KOPT-K1 (cell line): Measurements from ENCODE around the gene DLK1.

Source experiments
- H3K27ac ChIP-seq: fragments of 200-600 bp; sonication (generic); 2 replicates; pipeline ENCODE4 v1.5.1; 2016; ENCODE audit warnings: antibody characterized with exemption, mild to moderate bottlenecking, low read depth, low read length; ENCODE audit not compliant: poor library complexity, severe bottlenecking
- H3K36me3 ChIP-seq: fragments of 200-600 bp; sonication (generic); 2 replicates; pipeline ENCODE4 v1.5.1; 2017; ENCODE audit warnings: antibody characterized with exemption, mild to moderate bottlenecking, low read length, moderate library complexity; ENCODE audit not compliant: insufficient read depth
- H3K9me3 ChIP-seq: fragments of 200-600 bp; sonication (generic); 2 replicates; pipeline ENCODE4 v1.5.1; 2017; ENCODE audit warnings: antibody characterized with exemption, low read length, mild to moderate bottlenecking; ENCODE audit not compliant: insufficient read depth, poor library complexity, severe bottlenecking

Gene DLK1

DNA sequence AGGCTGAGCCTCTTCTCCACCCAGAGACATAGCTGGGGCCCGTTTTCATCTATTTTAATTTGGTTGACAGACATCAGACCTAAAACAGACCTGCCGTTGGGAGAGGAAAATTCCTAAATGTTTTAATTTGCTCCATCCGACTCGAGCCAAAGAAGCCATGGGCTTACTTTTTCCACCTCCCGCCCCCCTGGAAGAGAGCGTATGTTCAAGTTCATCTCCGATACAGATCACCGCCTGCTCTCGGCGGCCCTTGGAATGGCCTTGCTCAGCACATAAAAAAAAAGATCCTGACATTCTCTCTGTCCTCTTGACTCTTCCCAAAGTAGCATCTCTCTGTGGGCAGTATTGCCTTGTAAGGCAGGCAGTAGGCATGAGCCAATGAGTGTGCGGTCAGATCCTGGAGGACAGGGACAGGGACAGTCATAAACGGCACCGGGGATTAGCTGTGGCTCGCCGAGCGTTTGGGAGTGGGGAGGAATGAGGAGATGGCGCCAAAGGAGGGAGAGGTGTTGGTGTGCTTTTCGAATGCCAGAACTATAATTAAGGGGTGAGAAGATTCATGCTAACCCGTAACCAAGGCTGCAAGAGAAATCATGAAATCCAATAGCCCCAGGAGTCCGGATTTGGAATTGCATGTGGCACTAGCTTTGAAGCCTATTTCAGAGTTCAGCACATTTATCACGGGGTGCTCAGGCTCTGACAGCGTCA lies 51.3 kb downstream of the DLK1 start:
- H3K9me3 ChIP-seq, result no peaks in the 10 kb centered on the region
- H3K36me3 ChIP-seq, result no peaks in the 10 kb centered on the region
- no peak overlapping the region for H3K27ac ChIP-seq

DNA sequence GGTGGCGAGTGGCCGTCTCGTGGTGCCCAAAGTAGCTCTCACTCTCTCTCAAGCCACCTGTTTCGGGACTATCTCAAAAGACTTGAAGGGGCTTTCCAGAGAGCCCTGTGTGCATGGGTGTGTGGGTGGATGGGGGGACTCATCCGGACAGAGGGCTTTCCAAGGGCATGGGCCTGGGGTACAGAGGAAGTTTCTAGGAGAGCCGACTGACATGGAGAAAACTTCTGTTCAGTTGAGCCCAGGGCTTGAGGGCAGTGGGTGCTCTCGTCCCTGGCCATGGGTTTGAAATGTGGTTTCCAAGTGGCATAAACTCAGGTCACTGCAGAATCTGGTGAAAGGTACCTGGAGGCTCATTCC lies 51.8 kb downstream of the DLK1 start:
- no peaks in the 10 kb centered on the region for H3K9me3 ChIP-seq
- no peak overlapping the region for H3K27ac ChIP-seq
- no peaks in the 10 kb centered on the region for H3K36me3 ChIP-seq

DNA sequence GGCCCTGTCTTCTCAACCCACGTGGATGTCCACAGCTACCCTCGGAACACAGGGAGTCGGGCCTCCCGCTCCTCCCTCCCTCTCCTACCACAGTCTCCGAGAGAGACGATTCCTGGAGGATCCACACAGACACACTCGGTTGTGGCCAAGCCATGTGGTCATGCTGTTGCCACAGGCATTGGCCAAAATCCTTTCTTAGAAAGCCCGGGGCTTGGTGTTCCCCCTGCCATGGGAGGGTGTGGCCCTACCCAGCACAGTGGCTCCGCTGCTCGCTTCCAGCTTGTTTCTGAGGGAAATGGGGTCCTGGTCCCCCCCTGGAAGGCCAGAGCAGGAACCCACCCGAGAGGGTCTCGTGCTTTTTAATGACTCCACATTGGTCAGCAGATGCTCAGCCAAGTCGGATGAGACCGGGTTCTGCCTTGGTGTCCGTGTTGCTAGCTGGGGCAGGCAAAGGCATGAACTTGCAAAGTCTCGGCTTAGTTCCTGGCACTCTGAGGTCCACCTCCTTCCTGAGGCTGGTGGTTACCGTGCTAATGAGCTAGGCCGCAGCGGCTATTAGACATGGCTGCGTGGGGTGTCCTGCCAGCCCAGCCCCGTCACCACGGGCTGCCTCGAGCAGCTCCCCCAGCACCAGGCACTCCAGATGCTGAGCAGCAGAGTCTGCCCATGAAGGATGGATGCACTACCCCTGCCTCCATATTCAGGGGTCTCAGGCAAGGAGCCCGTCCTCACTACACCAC lies 52.4 kb downstream of the DLK1 start:
- Histone ChIP-seq H3K27ac (no peak overlapping the region), H3K36me3 (no peaks in the 10 kb centered on the region), H3K9me3 (no peaks in the 10 kb centered on the region)

DNA sequence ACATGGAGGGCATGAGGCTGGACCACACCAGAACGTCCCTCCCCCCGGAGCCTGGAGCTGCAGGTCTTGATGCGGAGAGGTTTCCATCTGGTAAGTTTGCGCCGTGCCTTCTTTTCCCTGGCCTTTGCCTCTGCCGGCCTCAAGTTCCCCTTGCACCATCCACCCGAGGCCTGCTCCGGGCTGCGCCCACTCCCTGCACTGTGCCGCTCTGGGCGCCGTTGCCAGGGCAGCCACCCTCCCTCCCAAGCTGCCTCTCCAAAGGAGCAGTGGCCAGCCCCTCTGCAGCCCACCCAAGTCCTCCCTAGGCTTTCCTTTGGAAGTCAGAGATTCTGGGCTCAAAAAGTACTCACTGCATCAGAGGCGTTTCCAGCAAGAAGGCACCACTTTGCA lies 53.0 kb downstream of the DLK1 start:
- Histone ChIP-seq H3K36me3 (no peaks in the 10 kb centered on the region), H3K27ac (no peak overlapping the region), H3K9me3 (no peaks in the 10 kb centered on the region)

DNA sequence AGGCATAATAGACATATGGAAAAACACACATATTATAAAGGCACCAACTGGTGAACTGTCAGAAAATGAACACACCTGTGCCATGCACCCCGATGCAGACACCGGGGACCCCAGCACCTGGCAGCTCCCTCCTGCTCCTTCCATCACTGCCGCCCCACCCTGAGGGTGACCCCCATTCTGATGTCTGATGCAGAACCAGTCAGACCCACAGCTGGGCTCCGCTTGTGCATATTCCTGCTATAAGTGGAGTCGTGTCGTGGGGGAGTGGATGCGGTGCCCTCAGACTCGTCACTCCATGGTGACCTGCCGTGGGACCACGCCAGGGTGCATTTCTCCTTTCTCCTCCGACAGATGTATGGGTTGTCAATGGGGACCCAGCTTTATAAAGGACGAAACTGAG lies 53.6 kb downstream of the DLK1 start:
- Histone ChIP-seq H3K27ac (no peak overlapping the region), H3K9me3 (no peaks in the 10 kb centered on the region), H3K36me3 (no peaks in the 10 kb centered on the region)

DNA sequence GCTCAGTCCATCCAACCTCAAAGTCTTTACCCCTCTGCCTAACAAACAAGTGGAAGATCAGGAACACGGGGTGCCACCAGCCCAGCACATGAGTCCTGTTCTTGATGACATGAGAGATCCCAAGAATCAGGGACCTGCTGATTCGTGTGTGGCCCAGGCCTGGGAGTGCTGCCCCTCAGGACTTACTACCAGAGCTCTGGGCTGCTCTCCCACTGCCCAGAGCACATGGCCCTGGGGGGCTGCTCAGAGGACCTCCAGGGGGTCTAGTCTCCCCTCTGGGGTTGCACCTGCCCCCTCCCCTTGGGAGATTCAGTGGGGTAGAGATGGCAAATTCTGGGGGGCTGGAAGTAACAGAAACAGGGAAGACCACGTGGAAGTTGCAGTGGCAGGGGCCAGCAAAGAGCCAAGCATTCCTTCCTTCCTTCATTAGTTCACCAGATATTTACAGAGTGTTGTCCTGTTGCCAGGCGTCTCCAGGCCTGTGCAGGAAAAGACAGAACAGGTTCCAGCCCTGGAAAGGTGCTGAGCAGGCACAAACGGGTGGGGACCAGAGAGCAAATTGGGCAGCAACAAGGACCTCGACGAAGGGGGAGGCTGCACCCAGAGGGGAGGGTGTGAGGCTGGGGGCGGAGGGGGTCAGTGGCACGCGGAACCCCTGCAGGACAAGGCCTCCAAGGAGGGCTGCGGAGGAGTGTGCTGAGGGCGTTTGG lies 54.1 kb downstream of the DLK1 start:
- H3K36me3 ChIP-seq, result no peaks in the 10 kb centered on the region
- H3K27ac ChIP-seq, result no peak overlapping the region
- H3K9me3 ChIP-seq, result no peaks in the 10 kb centered on the region

DNA sequence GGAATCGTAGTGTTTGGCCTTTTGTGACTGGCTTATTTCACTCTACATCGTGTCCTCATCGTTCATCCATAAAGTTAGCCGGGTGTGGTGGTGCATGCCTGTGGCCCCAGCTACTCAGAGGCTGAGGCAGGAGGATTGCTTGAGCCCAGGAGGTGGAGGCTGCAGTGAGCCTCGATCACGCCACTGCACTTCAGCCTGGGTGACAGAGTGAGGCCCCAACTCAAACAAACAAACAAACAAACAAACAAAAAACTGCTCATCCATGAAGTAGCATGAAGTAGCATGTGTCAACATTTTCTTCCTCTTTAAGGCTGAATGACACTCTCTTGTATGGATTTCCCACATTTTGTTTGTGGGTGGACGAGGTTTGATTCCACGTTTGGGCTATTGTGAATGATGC lies 55.3 kb downstream of the DLK1 start:
- Histone ChIP-seq H3K36me3 (no peaks in the 10 kb centered on the region), H3K27ac (no peak overlapping the region), H3K9me3 (no peaks in the 10 kb centered on the region)

DNA sequence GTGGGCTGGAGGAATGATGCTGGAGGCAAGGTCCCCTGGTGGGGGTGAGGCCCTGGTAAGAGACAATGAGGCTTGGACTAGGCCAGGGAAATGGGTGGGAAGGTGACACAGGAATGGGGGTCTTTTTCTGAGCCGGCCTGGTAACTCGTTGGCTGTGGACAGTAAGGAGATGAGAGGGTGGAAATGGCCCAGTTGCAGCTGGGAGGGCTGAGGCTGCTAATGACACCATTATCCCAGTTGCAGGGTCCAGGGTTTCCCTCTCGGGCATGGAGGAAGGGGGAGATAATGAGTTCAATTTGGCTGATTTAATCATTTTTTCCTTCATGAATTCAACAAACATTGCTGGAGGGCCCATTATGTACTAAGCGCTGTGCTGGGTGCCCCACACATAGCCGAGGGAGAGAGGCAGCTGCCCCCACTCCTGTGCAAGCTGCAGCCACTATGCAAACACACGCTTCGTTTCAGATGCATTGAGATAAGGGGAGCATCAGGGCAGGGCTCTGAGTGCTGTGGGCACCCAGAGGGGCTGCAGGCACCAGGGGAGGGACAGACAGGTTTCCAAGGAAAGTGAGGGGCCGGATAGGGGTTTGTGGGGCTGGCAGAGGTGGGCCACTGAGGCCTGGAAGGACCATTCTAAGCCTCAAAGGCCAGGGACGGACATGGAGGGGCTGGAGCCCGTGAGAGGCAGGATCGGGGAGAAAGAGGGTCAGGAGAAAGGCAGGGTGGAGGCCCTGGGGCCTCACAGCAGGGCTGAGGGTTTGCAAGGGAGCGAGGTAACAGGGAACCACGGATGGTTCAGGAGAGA lies 56.0 kb downstream of the DLK1 start:
- no peak overlapping the region for H3K27ac ChIP-seq
- no peaks in the 10 kb centered on the region for H3K9me3 ChIP-seq
- no peaks in the 10 kb centered on the region for H3K36me3 ChIP-seq

DNA sequence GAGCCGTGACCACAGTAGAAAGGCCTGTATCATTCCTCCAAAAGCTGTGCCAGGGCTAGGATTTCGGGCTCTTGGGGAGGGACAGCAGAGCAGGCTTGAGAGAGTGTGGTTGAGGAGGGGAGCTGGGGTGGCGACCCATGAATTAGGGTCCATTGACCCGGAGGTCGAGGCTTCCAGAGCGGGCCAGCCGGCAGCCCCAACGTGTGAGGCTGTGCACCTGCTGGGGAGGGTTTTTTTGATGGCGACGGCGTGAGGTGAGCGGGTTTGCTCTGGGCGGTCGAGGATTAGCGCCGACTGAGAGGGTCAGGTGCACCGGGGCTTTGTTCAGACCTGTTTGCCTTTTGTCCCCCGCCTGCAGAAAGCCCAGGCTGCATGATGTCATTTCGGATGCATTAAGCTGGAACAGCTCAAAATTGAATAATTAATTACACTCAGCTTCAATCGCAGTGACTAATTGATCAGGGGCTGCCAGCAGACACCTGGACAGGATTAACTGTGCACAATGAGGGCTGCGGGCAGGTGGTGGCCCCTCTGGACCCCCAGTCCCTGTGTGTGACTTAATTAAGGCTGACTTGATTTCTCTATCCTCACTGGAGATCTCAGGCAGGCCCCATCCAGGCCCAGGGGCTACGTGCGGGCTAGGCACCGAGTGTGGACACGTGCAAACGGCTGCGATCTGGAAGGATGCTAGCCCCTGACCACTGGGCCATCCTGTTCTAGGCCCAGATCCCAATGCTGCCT lies 57.1 kb downstream of the DLK1 start:
- H3K36me3 ChIP-seq, result no peaks in the 10 kb centered on the region
- H3K27ac ChIP-seq, result no peak overlapping the region

DNA sequence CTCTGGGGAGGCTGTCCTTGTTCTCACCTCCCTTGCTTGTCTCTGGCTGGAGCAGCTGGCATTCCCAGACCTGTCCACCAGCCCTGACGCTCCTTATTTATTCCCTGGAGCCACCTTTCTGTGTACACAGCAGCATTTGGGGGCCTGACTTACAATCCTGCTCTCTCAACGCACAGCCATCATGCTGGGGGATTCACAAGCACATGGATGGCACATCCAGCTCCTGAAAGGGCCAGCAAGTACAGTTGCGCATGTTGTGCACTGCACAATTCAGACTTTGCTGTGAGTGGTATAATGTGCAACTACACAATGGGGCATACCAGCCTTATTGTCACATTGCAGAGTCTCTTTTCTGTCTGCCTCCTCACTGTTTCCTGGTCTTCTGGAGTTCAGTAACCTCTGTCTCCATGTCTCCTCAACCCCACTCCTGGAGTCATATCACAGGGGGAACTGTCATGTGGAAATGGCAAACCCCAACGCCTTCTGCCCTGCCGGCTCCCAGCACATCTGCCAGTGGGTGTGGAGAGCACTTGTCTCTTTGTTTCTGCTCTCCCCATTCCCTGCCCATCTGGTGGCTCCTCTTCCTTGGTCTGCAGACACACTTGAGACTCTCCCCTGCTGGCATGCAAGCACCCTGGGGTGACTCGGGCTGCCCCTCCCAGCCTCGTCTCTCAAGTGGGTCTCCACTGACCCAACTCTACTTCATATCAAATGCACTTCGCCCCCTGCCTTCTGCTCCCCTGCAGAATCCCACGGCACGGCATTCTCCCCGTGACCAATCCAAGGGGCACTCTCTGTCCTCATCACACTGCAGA lies 58.0 kb downstream of the DLK1 start:
- Histone ChIP-seq H3K36me3 (no peaks in the 10 kb centered on the region), H3K27ac (no peak overlapping the region), H3K9me3 (no peaks in the 10 kb centered on the region)

More for the DNA sequence above, 57.1 kb downstream of the DLK1 start:
- H3K9me3 ChIP-seq, result no peaks in the 10 kb centered on the region

DNA sequence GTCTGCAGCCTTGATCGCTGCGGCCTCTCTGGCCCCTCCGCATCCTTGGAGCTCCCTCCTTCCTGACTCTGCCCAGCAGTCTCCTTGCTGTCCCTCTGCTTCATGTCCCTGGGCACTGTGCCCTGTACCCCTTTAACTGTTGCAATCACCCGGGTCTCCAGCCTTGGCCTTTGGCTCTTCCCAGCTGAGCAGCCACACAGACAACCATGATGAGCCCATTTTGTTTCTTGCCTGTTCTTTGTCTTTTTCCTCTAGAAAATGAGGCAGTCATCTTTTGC lies 58.6 kb downstream of the DLK1 start:
- H3K36me3 ChIP-seq, result no peaks in the 10 kb centered on the region
- no peaks in the 10 kb centered on the region for H3K9me3 ChIP-seq
- H3K27ac ChIP-seq, result no peak overlapping the region

DNA sequence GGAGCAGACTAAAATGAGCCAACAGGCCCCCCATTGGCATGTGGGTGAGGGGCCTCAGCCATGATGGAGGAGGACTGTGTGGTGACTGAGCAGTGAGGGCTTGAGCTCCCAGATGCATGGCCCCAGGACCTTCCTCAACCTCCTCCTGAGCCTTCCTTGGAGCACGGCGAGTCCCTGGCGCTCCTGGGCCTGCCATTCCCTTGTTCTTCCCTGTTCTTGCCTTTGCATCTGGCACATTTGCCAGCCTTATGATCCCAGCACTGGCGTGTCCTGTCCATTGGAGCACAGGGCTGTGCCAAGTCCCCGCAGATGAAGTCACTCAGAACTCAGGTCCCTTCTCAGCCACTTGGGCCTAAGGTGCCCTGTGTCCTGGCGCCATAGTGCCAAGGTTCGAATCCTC lies 58.9 kb downstream of the DLK1 start:
- Histone ChIP-seq H3K9me3 (no peaks in the 10 kb centered on the region), H3K36me3 (no peaks in the 10 kb centered on the region), H3K27ac (no peak overlapping the region)

DNA sequence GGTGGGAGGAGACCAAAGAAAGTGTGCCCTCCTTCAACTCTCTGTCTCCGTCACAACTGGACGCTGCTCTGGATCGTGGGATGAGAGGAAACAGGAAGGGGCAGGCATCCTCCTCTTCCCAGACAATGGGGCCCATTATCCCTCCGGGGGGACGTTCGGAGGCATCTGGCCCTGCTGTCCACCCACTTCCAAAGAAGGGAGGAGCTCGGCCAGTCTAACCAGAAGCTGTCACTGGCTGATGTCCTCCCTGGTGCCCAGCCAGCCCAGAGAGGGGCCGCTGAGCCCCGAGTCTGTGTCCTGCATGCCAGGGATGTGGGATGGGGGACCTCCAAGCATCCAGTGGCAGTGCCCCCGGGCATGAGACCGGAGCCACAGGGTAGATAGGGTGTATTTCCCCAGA lies 59.4 kb downstream of the DLK1 start:
- Histone ChIP-seq H3K27ac (no peak overlapping the region), H3K9me3 (no peaks in the 10 kb centered on the region), H3K36me3 (no peaks in the 10 kb centered on the region)

DNA sequence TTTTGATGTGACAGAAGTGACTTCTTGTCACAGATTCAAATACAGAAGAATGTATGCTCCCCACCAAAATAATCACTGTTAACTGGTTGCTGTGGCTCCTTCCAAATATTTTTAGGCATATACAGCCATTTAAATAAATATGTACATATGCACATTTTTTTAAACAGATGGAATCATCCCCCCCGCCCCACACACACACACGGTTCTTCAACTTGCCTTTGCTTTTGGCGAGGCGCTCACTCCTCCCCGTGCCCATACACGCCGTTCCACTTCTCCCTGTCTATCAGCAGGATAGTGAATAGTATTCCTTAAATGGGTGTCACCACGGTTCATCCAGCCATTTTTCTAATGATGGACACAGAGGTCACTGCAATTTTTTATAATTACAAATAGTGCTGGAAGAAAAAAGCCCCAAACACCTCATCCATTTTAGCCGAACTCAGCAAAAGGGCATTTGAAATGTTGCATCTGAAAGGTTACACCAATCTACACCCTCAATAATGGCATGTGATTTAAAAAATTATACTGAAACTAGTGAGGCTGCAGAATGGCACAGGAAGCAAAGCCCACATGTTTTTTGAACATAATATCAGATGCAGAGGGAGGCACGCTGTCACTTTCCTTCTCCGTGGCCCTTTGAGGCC lies 60.0 kb downstream of the DLK1 start:
- Histone ChIP-seq H3K9me3 (no peaks in the 10 kb centered on the region), H3K27ac (no peak overlapping the region), H3K36me3 (no peaks in the 10 kb centered on the region)
